ENCODE data around the gene TDRD10. TPM values are rescaled to one million over a fixed set of nuclear protein-coding genes. Genes with fewer than 3 reads are reported as not detected.

Gene TDRD10
- total RNA-seq, 1 experiment from 2014 or later: 0.31 TPM

DNA sequence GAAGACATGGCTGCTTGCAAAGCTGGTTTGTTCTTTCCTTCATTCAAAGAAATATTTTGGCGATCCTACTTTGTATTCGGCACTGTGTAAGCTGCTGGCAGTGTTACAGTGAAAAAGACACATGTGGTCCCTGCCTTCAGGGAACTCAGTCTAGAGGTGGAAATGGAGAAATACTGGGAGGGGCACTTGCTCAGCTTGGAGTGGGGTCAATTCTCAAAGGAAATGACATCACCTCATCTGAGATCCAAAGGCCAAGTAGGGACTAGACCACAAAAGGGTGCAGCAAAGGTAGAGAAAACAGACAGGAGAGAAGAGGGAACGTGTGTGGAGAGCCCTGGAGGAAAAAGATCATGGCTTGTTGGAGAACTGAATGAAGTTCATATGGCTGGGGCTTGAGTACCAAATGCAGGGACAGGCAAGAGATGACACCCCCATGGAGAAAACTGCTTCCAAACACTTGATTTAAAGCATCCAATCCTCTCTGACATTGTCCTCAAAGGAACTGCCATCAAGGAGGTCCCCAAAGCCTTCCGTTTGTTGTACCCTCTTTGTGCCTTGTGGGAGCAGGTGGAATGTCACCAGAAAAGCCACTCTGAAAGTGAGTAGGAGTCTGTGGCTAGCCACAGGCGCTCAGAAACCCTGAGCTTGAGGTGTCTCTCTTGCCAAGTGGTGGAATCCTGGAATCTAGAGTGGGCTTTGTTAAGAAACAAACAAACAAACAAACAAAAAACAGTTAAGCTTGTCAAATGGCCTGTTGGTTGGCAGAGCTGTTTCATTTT is 48.3 kb upstream of the TDRD10 start:
- H2BK120ac ChIP-seq (ENCODE audit: low read depth, low read length, poor library complexity, severe bottlenecking): no peak overlapping the region
- no peak overlapping the region for H4K5ac ChIP-seq (ENCODE audit: insufficient read length, low read depth, low read length)
- Mint-ChIP-seq H3K36me3 (ENCODE audit: insufficient read depth in 1 of 3, low read depth in 3 of 3) (no peaks in the 10 kb centered on the region), H3K27me3 (ENCODE audit: low read depth) (no peaks in the 10 kb centered on the region; the same call in none of the 2 replicates), H3K27ac (no peak overlapping the region; a peak in 2 of 7 replicates), H3K4me3 (no peak overlapping the region), H3K9me3 (no peaks in the 10 kb centered on the region), H3K4me1 (no peaks in the 10 kb centered on the region)
- no peak overlapping the region for H2AFZ ChIP-seq (ENCODE audit: low read length)
- H3K14ac ChIP-seq (ENCODE audit: insufficient read depth, low read length): no peak overlapping the region
- no peak overlapping the region for H3K9ac ChIP-seq (ENCODE audit: extremely low read depth, insufficient read length, low read length)
- no peak overlapping the region for H3K23ac ChIP-seq (ENCODE audit: insufficient read length, low read depth, low read length)
- H2AK5ac ChIP-seq (ENCODE audit: insufficient read length, low read length): no peak overlapping the region
- H3K23me2 ChIP-seq (ENCODE audit: insufficient read length, low read depth, low read length, poor library complexity, severe bottlenecking): no peaks in the 10 kb centered on the region
- TF ChIP-seq, protein P1, sequence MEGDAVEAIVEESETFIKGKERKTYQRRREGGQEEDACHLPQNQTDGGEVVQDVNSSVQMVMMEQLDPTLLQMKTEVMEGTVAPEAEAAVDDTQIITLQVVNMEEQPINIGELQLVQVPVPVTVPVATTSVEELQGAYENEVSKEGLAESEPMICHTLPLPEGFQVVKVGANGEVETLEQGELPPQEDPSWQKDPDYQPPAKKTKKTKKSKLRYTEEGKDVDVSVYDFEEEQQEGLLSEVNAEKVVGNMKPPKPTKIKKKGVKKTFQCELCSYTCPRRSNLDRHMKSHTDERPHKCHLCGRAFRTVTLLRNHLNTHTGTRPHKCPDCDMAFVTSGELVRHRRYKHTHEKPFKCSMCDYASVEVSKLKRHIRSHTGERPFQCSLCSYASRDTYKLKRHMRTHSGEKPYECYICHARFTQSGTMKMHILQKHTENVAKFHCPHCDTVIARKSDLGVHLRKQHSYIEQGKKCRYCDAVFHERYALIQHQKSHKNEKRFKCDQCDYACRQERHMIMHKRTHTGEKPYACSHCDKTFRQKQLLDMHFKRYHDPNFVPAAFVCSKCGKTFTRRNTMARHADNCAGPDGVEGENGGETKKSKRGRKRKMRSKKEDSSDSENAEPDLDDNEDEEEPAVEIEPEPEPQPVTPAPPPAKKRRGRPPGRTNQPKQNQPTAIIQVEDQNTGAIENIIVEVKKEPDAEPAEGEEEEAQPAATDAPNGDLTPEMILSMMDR (conservative IDR thresholded peaks at IDR 0.05): no peak
- H3K4me1 ChIP-seq (ENCODE audit: insufficient read depth, low read length): no peaks in the 10 kb centered on the region
- no peak for DNase-seq
- no peak overlapping the region for H3T11ph ChIP-seq (ENCODE audit: low read length)
- no peak overlapping the region for H3K56ac ChIP-seq (ENCODE audit: insufficient read length, low read depth, low read length)
- no peak overlapping the region for H3K18ac ChIP-seq (ENCODE audit: insufficient read length, low read depth, low read length)
- no peaks in the 10 kb centered on the region for H3K9me3 ChIP-seq (ENCODE audit: control insufficient read depth, low read depth, low read length)
- H2BK15ac ChIP-seq (ENCODE audit: low read depth, low read length): no peak overlapping the region
- no peak overlapping the region for H4K8ac ChIP-seq (replicated peaks; ENCODE audit: insufficient read length, low read depth, low read length)
- no peak overlapping the region for H2BK5ac ChIP-seq (ENCODE audit: insufficient read length, low read length)
- no peak overlapping the region for H2BK20ac ChIP-seq (ENCODE audit: low read depth, low read length, poor library complexity, severe bottlenecking)
- no peaks in the 10 kb centered on the region for H3K79me1 ChIP-seq (ENCODE audit: insufficient read depth, low read depth, low read length, poor library complexity, severe bottlenecking)
- no peak overlapping the region for H3K4ac ChIP-seq (ENCODE audit: low read depth, low read length)
- no peak overlapping the region for H2BK12ac ChIP-seq (ENCODE audit: insufficient read length, low read depth, low read length)
- H3K4me2 ChIP-seq (ENCODE audit: insufficient read depth, insufficient read length, low read length): no peak overlapping the region
- H3K79me2 ChIP-seq (ENCODE audit: insufficient read depth, low read length): no peaks in the 10 kb centered on the region
- H4K91ac ChIP-seq (ENCODE audit: insufficient read length, low read depth, low read length): no peak overlapping the region
- WGBS (ENCODE audit: extremely low coverage, insufficient read length, low lambda C conversion rate): no CpG with 5 or more reads among the region's 5 CpGs
- no peaks in the 10 kb centered on the region for H3K27me3 ChIP-seq (ENCODE audit: insufficient read depth, low read length)
- H4K20me1 ChIP-seq (ENCODE audit: control insufficient read depth, insufficient read depth, insufficient read length): no peaks in the 10 kb centered on the region
- H3K27ac ChIP-seq (ENCODE audit: insufficient read length, low read depth, low read length): no peak overlapping the region
